ENCODE measurements around the gene NAPEPLD.

- TF ChIP-seq CTCF (IDR thresholded peaks at IDR 0.05) (no peak), POLR2AphosphoS5 (IDR thresholded peaks at IDR 0.05) (no peak)
Measured at GRCh38 chr7:103097041-103097440, 51.9 kb downstream of the NAPEPLD start.

Measured in breast epithelium (tissue), 3 donors.